CD4-positive, alpha-beta T cell treated with Interleukin-17A for 1 hour (primary cell): ENCODE data around the gene WHRN.

Experiments used
- DNase-seq: peaks from one replicate; pipeline ENCODE4 v3.0.0-alpha.2; 2020

WHRN gene

GRCh38 chr9:114375386-114376175 is 129.7 kb downstream of the WHRN start:
- DNase-seq, result peak; percentile 31

GRCh38 chr9:114374936-114375335 is 130.3 kb downstream of the WHRN start:
- no peak for DNase-seq

GRCh38 chr9:114373960-114374730 is 131.1 kb downstream of the WHRN start:
- DNase-seq, result peak; percentile 22

GRCh38 chr9:114372921-114373448 is 132.3 kb downstream of the WHRN start:
- peak; percentile 91 for DNase-seq

GRCh38 chr9:114371973-114372917 is 133.0 kb downstream of the WHRN start:
- peak; percentile 74 for DNase-seq

GRCh38 chr9:114371343-114371944 is 133.8 kb downstream of the WHRN start:
- no peak for DNase-seq

- DNase-seq, result no peak
Measured at GRCh38 chr9:114370968-114371320, 134.3 kb downstream of the WHRN start.

- no peak for DNase-seq
Measured at GRCh38 chr9:114370251-114370967, 134.9 kb downstream of the WHRN start.

- peak; percentile 63 for DNase-seq
Measured at GRCh38 chr9:114369216-114370130, 135.8 kb downstream of the WHRN start.

- no peak for DNase-seq
Measured at GRCh38 chr9:114367772-114368569, 137.3 kb downstream of the WHRN start.

- no peak for DNase-seq
Measured at GRCh38 chr9:114367366-114367765, 137.9 kb downstream of the WHRN start.

GRCh38 chr9:114366334-114367128 is 138.7 kb downstream of the WHRN start:
- peak; percentile 58 for DNase-seq

GRCh38 chr9:114365194-114365593 is 140.1 kb downstream of the WHRN start:
- no peak for DNase-seq

- DNase-seq, result no peak
Measured at GRCh38 chr9:114364134-114365041, 140.9 kb downstream of the WHRN start.

GRCh38 chr9:114363424-114363823 is 141.8 kb downstream of the WHRN start:
- DNase-seq, result peak; percentile 47

GRCh38 chr9:114362394-114362793 is 142.9 kb downstream of the WHRN start:
- no peak for DNase-seq

- no peak for DNase-seq
Measured at GRCh38 chr9:114361542-114361941, 143.7 kb downstream of the WHRN start.

- no peak for DNase-seq
Measured at GRCh38 chr9:114359801-114360200, 145.5 kb downstream of the WHRN start.
